GM21529 (cell line): Measurements from ENCODE around the gene MARCHF7.
"Not testable (repeated sequence)": the region's sequence is repeated elsewhere in the genome, so short reads cannot be mapped to it uniquely, and the experiment has no call there.

ENCODE experiments used
- ATAC-seq: cut with Tn5 transposase; IDR thresholded peaks from one replicate; pipeline ENCODE4 v1.9.1; 2021; ENCODE audit not compliant: unreplicated experiment

The MARCHF7 gene, protein sequence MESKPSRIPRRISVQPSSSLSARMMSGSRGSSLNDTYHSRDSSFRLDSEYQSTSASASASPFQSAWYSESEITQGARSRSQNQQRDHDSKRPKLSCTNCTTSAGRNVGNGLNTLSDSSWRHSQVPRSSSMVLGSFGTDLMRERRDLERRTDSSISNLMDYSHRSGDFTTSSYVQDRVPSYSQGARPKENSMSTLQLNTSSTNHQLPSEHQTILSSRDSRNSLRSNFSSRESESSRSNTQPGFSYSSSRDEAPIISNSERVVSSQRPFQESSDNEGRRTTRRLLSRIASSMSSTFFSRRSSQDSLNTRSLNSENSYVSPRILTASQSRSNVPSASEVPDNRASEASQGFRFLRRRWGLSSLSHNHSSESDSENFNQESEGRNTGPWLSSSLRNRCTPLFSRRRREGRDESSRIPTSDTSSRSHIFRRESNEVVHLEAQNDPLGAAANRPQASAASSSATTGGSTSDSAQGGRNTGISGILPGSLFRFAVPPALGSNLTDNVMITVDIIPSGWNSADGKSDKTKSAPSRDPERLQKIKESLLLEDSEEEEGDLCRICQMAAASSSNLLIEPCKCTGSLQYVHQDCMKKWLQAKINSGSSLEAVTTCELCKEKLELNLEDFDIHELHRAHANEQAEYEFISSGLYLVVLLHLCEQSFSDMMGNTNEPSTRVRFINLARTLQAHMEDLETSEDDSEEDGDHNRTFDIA

DNA sequence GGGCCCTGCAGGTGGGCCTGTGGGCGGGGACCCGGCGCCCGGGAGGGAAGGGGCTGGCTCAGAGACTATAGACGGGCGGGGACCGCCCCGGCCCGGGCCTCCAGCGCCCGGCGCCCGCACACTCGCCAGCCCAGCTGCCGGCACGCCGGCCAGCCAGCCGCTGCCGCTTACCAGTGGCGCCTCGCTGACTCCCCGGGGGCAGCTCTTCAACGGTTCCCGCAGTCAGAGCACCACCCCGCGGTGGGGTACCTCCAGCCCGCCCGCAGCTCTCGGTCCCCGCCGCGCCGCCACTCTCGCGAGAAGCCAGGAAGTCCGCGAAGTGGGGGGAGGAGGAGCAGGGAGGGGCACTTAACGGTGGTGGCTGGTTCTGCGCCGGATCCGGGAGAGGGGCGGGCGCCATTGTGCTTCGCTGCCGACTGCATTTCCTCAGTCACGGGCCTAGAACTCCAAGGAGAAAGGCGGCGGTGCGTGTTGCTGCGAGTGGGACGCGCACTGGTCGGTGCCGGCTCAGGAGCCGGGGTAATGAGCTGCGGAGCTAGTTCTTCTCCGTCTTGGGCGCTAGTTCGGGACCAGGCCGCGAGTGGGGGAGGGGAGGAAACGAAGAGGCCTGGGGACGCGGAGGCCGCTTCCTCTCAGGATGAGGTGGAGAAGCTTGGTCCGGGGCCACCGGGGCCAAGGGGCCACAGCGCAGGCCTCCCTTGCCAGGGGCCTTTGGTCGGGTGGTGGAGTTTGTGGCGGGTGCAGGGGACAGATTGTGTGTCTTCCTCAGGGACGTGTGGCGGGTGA lies at the start of gene MARCHF7:
MARCHF7 (plus strand) TSS at position 364 of the 786 bp plus-strand sequence. CDS start 16,517 bp downstream, outside the sequence.
- ATAC-seq = peak; percentile 92

DNA sequence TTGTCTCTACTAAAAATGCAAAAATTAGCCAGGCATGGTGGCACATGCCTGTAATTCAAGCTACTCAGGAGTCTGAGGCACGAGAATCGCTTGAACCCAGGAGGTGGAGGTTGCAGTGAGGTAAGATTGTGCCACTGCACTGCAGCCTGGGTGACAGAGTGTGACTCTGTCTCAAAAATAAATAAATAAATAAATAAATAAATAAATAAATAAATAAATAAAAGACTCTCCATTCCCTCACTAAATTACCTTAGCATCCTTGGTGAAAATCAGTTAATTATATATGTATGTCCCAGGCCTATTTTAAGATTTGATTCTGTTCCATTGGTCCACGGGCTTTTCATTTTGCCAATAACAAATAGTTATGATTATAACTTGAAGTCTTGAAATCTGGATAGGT lies 44.9 kb upstream of the MARCHF7 start:
- not testable (repeated sequence) for ATAC-seq

DNA sequence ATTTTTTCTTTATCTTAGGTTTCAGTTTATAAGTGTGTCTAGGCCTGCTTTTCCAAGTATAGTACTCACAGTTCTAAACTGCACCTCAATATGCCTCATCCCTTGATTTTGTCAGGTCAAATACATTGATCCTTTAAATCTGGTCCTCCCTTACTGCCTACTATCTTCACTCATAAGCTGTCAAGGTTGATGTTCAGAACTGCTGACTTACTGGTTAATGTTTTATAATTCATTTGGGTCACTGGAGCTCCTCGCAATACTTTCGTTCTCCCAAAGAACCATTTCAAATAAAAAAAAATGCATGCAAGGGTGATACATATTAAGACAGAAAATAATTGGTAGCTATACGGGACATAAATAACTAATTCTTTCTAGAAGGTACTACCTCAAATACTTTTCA lies 41.3 kb upstream of the MARCHF7 start:
- no peak for ATAC-seq

DNA sequence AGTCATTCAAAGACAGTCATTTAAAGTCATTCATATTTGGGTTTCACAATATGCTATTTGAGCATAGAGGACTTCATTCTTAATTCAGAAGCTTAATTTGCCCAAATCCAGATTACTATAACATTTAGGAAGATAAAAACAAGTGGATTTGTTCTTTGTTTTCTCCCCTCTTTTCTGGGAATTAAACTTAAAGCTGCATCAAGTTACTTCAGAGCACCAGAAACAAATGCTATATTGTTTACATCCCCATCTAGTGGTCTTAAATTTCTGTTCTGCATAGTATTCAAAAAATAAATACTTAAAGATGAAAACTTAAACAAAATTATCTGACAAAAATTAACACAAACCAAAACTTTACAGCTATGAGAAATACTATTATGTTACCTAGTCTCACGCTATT lies 34.7 kb upstream of the MARCHF7 start:
- no peak for ATAC-seq

DNA sequence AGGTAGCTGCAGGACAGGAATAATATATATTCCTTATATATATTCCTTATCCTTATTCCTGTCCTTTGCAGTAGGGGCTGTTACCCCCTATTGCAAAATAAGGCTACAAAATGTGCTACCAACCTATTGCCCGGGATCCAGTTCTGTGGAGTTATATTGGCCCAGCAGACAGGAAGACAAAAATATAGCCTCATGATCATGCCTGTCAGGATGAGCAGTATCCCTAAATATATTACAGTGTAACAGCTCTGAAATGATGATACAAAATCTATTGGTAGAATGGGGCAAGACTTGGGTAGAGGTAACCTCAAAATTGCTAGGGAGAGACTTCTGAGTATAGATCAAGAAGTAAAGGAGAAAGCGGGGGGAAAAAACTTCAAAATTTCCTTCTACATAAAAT lies 31.6 kb upstream of the MARCHF7 start:
- ATAC-seq = no peak

DNA sequence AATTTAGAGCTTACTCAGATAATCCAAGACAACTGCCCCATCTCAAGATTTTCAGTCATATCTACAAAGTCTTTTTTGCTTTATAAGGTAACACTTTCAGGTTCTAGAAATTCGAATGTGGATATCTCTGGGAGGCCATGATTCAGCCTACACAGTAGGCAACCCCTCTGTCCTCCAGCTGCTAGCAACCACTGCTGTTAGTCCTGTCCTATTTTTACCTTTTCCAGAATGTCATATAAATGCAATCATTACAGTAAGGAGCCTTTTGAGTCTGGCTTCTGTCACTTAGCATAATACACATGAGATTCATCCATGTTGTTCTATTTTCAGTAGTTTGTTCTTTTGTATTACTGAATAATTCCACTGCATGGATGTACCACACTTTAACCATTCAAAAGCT lies 28.5 kb upstream of the MARCHF7 start:
- ATAC-seq = no peak

DNA sequence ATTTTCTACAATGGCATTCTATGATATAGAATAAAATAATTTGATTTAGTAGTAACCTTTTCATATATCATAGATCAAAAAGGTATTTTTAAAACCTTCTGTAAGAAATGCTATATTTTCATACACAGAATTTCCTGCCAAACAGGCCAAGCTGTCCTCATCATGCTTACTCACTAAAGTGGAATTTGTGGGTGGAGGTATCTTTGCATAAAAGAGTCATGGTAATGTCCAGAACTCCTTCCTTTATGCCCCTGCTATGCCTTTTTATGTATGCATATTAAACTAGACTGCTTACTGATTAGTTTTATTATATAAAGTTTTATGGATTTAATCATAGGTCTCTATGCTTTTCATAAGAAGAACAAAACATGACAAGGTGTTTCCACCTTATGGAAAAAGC lies 27.5 kb upstream of the MARCHF7 start:
- ATAC-seq = no peak

DNA sequence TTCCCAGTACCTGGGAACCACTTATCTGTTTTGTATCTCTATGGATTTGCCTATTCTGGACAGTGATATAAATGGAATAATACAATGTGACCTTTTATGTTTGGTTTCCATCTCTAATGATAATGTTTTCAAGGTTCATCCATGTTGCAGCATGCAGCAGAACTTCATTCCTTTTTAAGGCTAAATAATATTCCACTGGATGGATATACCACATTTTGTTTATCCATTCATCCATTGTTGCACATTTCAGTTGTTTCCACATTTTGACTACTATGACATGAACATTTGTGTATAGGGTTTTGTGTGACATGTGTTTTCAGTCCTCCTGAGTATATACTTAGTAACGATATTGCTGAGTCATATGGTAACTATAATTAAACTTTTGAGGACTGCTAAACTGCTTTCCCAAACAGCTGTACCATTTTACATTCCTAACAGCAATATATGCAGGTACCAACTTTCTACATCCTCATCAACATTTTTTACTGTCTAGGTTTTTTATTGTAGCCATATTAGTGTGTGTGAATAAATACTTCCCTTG lies 17.7 kb upstream of the MARCHF7 start:
- no peak for ATAC-seq

DNA sequence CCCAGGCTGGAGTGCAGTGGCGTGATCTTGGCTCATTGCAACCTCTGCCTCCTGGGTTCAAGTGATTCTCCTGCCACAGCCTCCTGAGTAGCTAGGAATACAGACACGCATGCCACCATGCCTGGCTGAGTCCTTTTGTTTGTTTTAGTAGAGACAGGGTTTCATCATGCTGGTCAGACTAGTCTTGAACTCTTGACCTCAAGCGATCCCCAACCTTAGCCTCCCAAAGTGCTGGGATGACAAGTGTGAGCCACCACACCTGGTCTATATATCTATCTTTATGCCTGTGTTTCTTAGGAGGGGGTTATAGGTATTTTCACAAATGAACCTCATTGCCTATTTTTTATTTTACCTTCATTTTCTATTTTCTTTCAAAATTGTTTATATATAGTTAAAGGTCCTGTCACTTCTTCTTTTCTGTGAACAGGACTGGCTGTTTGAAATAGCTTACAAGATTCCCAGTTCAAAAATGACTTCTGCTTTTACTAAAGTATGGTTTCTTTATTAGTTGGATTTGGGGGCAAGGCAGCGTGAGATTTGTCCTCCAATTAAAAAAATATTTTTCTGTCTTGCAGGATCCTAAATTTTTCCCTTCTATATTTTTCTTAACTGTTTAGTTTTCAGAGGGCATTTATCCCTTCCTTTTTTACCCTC lies 16.4 kb upstream of the MARCHF7 start:
- no peak for ATAC-seq

DNA sequence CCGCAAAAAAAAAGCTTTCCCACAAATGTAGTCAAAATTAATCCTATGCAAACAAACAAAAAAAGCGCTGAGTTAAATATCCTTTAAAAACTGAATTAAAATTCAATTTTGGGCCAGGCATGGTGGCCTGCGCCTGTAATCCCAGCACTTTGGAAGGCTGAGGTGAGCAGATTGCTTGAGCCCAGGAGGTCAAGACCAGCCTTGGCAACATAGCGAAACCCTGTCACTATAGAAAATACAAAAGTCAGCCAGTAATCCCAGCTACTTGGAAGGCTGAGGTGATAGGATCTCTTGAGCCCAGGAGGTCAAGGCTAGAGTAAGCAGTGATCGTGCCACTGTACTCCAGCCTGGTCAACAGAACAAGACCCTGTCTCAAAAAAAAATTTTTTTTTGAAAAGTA lies 8.8 kb upstream of the MARCHF7 start:
- ATAC-seq = no peak

DNA sequence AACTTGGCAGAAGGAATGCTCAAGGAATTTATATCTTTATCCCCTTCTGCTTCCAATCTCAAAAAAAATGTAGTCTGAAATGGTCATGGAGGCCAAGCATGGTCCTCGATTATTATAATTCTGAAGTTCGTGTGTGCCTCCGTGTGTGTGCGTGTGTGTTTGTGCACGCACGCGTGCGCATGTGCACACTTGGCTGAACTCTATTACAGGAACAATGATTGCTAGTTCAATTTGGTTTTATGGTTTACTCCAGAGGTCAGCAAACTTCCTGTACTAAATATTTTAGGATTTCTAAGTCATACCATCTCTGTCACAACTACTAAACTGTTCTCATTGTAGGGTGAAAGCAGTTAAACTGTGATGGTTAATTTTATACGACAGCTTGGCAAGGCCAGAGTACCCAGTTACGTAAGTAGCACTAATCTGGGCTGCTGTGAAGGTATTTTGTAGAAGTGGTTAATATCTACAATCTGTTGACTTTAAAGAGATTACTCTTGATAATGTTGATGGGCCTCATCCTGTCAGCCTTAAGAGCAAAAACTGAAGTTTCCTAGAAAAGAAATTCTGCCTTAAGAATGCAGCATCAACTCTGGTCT lies 5.8 kb upstream of the MARCHF7 start:
- no peak for ATAC-seq

DNA sequence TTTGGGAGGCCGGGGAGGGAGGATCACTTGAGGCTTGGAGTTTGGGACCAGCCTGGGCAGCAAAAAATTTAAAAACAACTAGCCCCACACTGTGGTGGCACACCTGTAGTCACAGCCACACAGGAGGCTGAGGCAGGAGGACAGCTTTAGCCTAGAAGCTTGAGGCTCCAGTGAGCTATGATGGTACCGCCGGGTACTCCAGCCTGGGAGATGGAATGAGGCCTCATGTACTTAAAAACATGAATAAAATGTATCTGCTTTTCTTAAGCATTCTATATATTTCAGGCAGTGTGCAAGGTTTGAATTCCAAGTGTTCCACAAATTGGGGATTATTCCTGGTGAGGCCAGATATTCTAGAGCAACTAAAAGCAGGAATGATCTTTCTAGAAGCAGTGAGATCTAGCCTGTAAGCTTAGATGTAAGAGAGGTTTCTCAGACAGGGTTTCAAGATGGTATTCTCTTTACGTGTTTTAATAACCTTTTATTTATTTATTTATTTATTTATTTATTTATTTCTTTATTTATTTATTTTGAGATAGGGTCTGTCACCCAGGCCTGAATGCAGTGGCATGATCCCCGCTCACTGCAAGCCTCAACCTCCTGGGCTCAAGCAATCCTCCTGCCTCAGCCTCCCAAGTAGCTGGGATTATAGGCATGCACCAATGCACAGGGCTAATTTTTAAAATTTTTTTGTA lies 4.1 kb upstream of the MARCHF7 start:
- no peak for ATAC-seq

DNA sequence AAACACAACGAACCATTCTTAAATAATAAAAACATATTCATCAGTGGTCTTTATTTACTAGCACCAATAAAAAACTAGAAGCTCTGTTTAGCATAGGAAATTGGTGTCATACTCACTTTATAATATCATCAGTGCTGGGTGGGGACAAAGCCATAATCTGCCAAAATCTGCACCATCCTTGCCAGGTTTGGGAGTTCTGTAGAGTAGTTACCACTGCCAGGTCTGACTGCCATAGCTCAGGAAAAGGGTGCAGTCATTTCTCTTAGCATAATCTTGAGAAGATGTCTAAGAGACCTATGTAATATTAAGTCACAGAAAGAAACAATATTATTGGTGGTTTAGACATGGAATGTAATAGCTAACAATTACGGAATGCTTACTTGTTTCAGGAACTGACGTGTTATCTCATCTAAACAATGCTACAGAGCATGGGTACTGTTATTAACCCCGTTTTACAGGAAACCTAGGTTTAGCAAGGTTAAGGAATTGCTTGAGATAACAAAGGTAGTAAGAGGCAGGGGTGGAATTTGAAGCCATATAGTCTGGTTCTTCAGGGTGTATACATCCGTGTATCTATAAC lies 1.6 kb upstream of the MARCHF7 start:
- no peak for ATAC-seq

DNA sequence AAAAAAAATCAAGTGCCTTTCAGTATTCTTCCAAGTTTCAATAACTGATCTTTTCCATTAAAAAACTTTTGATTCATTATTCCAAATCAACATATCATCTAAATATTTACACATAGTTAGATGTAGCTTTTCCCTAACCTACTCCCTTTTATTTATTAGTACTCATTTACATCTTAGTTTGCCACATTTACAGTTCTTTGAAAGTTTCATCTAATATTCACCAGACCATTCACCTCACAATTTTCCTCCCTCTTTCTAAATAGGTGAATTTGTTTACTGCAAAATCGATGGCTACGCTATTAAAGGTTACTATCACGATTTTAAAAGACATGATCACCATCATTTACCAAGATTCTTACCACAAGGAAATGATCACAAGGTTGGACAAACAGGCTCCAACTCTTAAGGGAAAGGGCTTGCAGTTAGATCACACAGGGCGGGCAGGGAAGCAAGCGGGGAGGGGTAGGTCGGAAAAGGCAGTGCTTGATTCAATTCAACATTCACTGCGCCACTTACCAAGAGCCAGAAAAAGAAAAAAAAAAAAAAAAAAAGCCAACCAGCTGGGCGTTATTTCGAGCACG lies 654 bp upstream of the MARCHF7 start:
- ATAC-seq = no peak

DNA sequence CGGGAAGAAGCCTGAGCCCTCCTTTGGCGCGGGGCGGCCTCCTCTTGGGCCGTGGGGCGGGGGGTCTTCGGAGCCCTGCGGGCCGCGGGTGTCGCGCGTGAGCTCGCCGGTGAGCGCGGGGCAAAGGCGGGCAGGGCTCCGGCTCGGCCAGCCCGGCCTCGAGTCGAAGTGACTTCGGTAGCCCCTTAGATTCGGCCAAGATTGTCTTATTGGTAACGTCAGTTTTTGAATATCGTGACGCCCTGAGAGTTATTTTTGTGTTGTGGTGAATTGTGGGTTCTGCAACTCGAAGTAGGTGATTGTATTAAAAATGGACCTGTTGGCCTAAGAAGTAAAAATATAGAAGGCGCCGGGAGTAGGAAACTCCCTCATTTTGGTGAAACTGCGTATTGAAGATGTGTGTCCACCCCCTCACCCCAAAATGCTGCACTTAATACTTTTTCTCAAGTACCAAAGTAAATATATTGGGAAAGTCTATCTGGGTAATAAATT lies 669 bp downstream of the MARCHF7 start:
- ATAC-seq = peak; percentile 7

DNA sequence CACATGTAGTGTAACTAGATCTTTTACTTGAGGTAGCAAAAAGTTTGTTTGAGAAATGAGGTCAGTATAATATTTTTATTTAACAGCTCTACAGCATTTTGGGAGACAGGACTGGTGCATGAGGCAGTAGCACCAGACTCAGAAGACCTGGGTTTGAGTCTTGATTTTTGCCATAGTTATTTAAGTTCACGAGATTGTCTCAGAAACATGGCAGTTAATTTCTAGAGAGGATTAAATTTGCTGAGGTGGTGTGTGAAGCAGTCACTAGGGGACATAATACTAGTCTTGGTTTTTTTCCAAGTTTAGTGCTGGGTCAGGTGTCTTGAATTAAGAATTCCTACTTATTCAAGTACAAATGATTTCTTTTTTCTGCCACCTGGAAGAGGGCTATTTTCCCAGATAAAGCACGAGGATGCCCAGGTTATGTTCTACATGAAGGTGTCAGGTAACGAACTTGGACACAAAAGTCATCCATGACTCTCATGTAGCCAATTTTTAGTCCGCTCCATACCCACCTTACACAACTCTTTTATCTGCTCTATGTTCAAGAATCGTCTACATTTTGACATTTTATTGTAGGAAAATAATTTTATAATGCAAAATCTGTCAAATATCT lies 1.4 kb downstream of the MARCHF7 start:
- no peak for ATAC-seq

DNA sequence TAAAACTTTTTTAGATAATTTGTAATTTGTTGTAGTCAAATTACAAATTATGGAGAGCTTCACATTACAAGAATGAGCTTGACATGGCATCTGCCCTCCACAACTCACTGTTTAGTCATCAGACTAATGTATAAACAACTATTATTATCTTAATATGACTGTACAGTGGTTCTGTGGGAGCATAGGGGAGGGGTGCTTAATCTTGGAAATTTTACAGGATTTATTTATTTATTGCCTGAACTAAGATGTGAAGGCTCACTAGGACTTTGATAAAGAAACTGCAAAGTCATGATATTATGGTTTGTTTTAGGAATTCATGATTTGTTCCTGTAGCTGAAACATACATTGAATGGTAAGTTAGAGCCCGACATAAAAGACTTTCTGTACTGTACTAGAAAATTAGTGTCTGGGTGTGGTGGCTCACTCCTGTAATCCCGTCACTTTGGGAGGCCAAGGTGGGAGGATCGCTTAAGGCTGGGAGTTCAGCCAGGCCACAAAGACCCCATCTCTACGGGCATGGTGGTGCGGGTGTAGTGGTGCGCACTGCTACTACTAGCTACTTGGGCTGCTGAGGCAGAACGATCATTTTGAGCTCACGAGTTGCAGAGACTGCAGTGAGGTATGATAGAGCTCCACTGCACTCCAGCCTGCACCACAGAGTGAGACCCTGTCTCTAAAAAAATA lies 2.1 kb downstream of the MARCHF7 start:
- no peak for ATAC-seq

DNA sequence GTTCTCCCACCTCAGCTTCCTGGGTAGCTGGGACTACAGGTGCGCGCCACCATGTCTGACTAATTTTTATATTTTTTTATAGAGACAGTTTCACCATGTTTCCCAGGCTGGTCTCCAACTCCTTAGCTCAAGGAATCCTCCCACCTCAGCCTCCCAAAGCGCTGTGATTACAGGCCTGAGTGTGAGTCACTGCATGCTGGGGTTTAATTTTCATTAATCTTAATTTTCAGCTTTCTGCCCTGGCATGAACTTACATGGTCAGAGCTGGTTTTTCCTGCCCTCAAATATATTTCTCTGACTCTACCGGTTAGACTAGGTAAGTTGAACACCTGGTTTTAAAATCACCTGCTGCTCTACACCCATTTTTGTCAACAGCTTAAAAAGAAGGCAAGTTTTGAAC lies 3.1 kb downstream of the MARCHF7 start:
- ATAC-seq = no peak
